ENCODE data around the gene ETS1.

DNA sequence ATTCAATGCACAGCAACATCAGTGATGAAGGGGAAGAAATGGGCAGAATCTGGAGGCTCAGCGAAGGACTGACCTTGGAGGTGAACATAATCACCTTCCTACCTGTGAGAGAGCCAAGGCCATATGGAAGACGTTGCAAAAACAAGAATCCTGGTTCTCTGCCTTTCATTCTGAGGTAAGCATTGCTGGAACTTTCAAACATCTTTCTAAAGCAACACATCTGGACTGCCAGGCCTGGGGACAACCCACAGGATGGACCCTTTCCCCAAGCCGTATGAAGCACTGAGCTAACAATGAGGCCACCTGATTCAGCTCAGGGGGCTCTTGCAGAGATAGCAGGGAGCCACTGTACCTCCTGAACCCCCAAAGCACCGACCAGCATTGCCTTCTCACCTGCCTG, 70.5 kb downstream of the ETS1 start:
- TF ChIP-seq, protein P1, sequence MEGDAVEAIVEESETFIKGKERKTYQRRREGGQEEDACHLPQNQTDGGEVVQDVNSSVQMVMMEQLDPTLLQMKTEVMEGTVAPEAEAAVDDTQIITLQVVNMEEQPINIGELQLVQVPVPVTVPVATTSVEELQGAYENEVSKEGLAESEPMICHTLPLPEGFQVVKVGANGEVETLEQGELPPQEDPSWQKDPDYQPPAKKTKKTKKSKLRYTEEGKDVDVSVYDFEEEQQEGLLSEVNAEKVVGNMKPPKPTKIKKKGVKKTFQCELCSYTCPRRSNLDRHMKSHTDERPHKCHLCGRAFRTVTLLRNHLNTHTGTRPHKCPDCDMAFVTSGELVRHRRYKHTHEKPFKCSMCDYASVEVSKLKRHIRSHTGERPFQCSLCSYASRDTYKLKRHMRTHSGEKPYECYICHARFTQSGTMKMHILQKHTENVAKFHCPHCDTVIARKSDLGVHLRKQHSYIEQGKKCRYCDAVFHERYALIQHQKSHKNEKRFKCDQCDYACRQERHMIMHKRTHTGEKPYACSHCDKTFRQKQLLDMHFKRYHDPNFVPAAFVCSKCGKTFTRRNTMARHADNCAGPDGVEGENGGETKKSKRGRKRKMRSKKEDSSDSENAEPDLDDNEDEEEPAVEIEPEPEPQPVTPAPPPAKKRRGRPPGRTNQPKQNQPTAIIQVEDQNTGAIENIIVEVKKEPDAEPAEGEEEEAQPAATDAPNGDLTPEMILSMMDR (IDR thresholded peaks at IDR 0.05; ENCODE audit: low read length), result no peak
- TF ChIP-seq EZH2 (optimal IDR thresholded peaks at IDR 0.05; ENCODE audit: low read depth, low read length), result no peak

Measured in MM.1S (cell line).